HepG2 (cell line): ENCODE measurements around the gene GP1BA. TPM values are rescaled to one million over a fixed set of nuclear protein-coding genes. Genes with fewer than 3 reads are reported as not detected.

Experiments
- CCDC6 ChIP-seq: sonication (generic); formaldehyde crosslinking; IDR thresholded peaks from 2 replicates; pipeline ENCODE4 v1.8.1; 2022; ENCODE audit warnings: mild to moderate bottlenecking, missing genetic modification reagents, moderate library complexity
- FOXM1 ChIP-seq: sonication (generic); formaldehyde crosslinking; IDR thresholded peaks from 2 replicates; pipeline ENCODE4 v1.5.0; 2020; ENCODE audit warnings: missing genetic modification reagents
- IRF2 ChIP-seq: IDR thresholded peaks from 2 replicates; pipeline ENCODE4 v1.6.1; 2018; ENCODE audit warnings: missing genetic modification reagents, missing compliant biosample characterization
- KDM2A ChIP-seq: sonication (generic); formaldehyde crosslinking; IDR thresholded peaks from 2 replicates; pipeline ENCODE4 v1.4.0; 2020; ENCODE audit warnings: low read depth, missing genetic modification reagents, borderline replicate concordance
- MBNL3 ChIP-seq: fragments of 250-450 bp; sonication (Bioruptor Pico); conservative IDR thresholded peaks from 2 replicates; pipeline ENCODE4 v1.8.0; 2022; ENCODE audit warnings: mild to moderate bottlenecking, inconsistent platforms
- NR2F6 ChIP-seq, 2 experiments: IDR thresholded peaks; 2 replicates each; pipeline ENCODE4 v1.6.1; 2016; ENCODE audit warnings: antibody characterized with exemption in 1 of 2, mild to moderate bottlenecking in 1 of 2
- PCBP1 ChIP-seq: fragments of 200-400 bp; formaldehyde crosslinking; IDR thresholded peaks from 2 replicates; pipeline ENCODE4 v1.6.1; 2017; ENCODE audit warnings: mild to moderate bottlenecking, low read depth, low read length, borderline replicate concordance
- REL ChIP-seq: sonication (generic); formaldehyde crosslinking; conservative IDR thresholded peaks from 2 replicates; pipeline ENCODE4 v1.8.0; 2022; ENCODE audit warnings: mild to moderate bottlenecking, missing genetic modification reagents, moderate library complexity
- TP53 ChIP-seq: sonication (generic); formaldehyde crosslinking; conservative IDR thresholded peaks from 2 replicates; pipeline ENCODE4 v1.4.0; 2020; ENCODE audit warnings: missing genetic modification reagents
- ZNF142 ChIP-seq: sonication (generic); formaldehyde crosslinking; IDR thresholded peaks from 2 replicates; pipeline ENCODE4 v1.4.0; 2020; ENCODE audit warnings: missing genetic modification reagents
- ZNF572 ChIP-seq: sonication (generic); formaldehyde crosslinking; IDR thresholded peaks from 2 replicates; pipeline ENCODE4 v1.5.1; 2020; ENCODE audit warnings: mild to moderate bottlenecking, missing genetic modification reagents
- ZNF646 ChIP-seq: sonication (generic); formaldehyde crosslinking; IDR thresholded peaks from 2 replicates; pipeline ENCODE4 v1.9.0; 2021; ENCODE audit warnings: mild to moderate bottlenecking, missing genetic modification reagents
- polyA plus RNA-seq, 8 experiments: library from polyadenylated mRNA; depleted of rRNA in 3 of 8; stranded (reverse) in 7 of 8; unstranded in 1 of 8; fragments of >200 nt; fragmentation: Illumina TruSeq in 4 of 8; extraction: Trizol in 4 of 8; gene quantifications; 2 replicates each; pipeline versions ENCODE4 v1.2.1 to v1.2.3, GENCODE V29; 2011 to 2016; ENCODE audit warnings: low read depth in 4 of 8, missing spikeins in 1 of 8, mixed read lengths in 1 of 8; ENCODE audit not compliant: insufficient read depth in 1 of 8
- total RNA-seq, 5 experiments: library from RNA; depleted of rRNA; stranded (reverse); fragments of >200 nt; fragmentation: Illumina TruSeq; extraction: Trizol; gene quantifications; 2 replicates each; pipeline ENCODE4 v1.2.3, GENCODE V29; 2016; ENCODE audit warnings: low read depth in 1 of 5
- TF ChIP-seq, protein P1 (sequence below): sonication (generic); formaldehyde crosslinking; IDR thresholded peaks from 2 replicates; pipeline ENCODE4 v1.4.0; 2020; ENCODE audit warnings: mild to moderate bottlenecking, missing genetic modification reagents

The GP1BA gene
- total and polyA plus RNA-seq, 2 of the 13 experiments (the other 11 are each of a cell fraction or from before 2014, with no cell fraction given), result not detected

GRCh38 chr17:4920351-4921048 is 11.6 kb upstream of the GP1BA start (continued):
- TF ChIP-seq ZNF142, result no peak
- TF ChIP-seq, protein P1, sequence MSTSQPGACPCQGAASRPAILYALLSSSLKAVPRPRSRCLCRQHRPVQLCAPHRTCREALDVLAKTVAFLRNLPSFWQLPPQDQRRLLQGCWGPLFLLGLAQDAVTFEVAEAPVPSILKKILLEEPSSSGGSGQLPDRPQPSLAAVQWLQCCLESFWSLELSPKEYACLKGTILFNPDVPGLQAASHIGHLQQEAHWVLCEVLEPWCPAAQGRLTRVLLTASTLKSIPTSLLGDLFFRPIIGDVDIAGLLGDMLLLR (CRISPR knock-in tag), result no peak
- 0 out of 2 replicates have a peak, but pooled peaks have one; percentile 22 for TF ChIP-seq IRF2 (CRISPR knock-in tag)
- no peak for TF ChIP-seq FOXM1
- TF ChIP-seq CCDC6 (CRISPR knock-in tag), result no peak
- TF ChIP-seq NR2F6 (IDR thresholded peaks at IDR 0.05), result no peak
- no peak for TF ChIP-seq NR2F6 (CRISPR knock-in tag; IDR thresholded peaks at IDR 0.05)
- no peak for TF ChIP-seq ZNF572
- no peak for TF ChIP-seq REL (CRISPR knock-in tag)
- no peak for TF ChIP-seq TP53 (CRISPR knock-in tag)
- TF ChIP-seq ZNF646 (CRISPR knock-in tag), result peak; percentile 73
- TF ChIP-seq PCBP1, result no peak
- 0 out of 2 replicates have a peak, but pooled peaks have one; percentile 22 for TF ChIP-seq KDM2A (CRISPR knock-in tag)
- TF ChIP-seq MBNL3, result no peak
